EL (cell line): ENCODE measurements around the gene DGLUCY.
"Not testable (repeated sequence)": the region's sequence is repeated elsewhere in the genome, so short reads cannot be mapped to it uniquely, and the experiment has no call there.

Source experiments
- DNase-seq: peaks from one replicate; pipeline ENCODE4 v3.0.0-alpha.2; 2016

The DGLUCY gene

GRCh38 chr14:91264151-91265150 lies 150.6 kb downstream of the DGLUCY start:
- DNase-seq: no peak

DNA sequence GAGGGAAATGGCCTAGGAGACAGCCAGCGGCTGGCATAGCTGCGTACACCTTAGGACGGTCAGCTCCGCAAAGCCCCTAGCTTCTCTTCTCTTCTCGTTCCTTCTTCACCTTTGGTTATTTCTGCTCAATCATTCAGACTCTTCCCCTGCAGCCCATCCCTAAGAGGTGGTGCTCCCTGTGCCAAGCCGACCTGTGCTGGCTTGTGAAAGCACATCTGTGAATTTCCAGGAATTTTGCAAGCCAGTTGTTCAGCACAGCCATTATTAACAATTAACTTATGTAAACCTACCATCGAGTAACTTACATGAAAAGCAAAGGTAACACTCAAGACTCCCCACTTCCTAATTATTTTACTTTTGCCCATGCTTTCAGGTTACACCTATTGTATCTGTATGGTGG lies 151.5 kb downstream of the DGLUCY start:
- DNase-seq: no peak

DNA sequence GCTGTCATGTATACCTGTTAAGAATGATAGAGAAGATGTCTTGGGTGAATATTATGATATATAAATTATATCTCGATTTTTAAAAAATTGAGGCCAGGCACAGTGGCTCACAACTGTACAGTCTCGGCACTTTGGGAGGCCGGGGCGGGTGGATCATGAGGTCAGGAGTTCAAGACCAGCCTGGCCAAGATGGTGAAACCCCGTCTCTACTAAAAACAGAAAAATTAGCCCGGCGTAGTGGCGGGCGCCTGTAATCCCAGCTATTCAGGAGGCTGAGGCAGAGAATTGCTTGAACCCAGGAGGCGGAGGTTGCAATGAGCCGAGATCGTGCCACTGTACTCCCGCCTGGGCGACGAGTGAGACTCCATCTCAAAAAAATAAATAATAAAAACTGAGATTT lies 152.4 kb downstream of the DGLUCY start:
- DNase-seq: not testable (repeated sequence)

DNA sequence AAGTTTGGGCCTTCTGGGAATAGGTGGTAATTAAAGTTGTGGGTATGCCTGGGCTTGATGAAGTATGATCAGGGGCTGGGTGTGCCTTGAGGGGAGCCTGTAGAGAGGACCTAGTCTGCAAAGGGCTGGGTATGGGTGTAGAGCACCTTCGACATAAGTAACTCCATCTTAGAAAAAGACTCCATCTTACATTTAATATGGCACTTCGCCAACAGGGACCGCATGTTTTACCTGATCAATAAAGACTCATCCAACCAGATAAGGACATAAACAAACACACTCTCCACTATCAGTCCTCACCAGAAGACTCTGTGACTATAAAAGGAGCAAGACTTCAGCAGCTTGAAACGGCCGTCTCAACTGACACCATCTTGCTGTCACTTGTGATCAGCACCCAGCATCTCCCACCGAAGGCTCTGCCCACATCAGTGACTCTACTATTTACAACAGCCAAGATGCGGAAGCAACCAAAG lies 154.1 kb downstream of the DGLUCY start:
- DNase-seq: no peak

DNA sequence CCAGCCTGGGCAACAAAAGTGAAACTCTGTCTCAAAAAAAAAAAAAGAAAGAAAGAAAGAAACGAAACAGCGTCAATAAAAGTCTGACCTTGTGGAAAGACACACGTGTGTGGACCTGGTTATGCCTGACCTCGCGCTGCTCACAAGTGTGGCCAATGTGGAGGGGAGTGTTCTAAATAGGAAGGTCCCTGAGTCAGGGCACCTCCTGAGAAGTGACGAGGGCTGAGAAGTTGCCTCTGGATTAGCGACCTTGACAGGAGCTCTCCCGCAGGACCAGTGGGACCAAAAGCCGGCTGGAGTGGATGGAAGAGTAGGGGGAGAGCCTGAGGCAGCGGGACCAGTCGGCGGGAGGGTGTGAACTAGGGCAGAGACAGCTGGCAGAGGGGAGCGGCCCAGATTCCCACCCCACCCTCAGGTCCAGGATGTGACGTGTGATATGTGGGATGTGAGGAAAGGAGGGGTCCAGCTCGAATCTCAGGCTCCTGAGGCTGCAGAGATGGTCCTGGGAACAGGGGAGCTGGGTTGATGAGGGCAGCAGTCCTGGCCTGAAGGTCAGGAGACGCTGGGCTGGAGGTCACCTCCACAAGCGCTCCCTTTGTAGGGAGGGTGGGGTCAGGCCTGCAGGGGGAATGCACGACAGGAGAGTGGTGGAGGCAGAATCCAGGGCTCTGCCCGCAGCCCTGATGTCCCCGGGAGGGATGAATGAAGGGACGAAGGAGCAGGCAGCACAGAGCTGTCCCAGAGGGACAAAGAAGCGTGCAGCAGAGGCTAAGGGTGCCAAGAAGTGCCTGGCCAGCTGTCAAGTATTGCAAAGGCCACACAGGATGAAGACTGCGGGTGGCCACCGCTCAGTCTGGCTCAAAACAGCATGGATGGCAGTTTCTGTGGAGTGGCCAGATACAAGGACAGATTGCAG lies 155.5 kb downstream of the DGLUCY start:
- no peak for DNase-seq

DNA sequence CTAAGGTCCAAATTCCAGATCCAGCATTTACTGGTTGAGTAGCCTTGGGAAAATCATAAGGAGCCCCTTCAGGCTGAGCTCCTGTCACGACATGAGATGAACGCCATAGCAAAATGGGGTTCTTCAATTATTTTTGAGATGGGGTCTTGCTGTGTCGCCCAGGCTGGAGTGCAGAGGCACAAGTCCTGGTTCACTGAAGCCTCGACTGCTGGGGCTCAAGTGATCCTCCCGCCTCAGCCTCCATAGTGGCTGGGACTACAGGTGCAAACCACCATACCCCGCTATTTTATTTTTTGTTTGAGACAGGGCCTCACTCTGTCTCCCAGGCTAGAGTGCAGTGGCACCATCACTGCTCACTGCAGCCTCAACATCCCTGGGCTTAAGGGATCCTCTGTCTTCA lies 156.3 kb downstream of the DGLUCY start:
- DNase-seq: no peak

GRCh38 chr14:91270619-91271018 lies 156.7 kb downstream of the DGLUCY start:
- no peak for DNase-seq

GRCh38 chr14:91271639-91272038 lies 157.8 kb downstream of the DGLUCY start:
- no peak for DNase-seq

GRCh38 chr14:91272341-91273272 lies 158.7 kb downstream of the DGLUCY start:
- DNase-seq: no peak

DNA sequence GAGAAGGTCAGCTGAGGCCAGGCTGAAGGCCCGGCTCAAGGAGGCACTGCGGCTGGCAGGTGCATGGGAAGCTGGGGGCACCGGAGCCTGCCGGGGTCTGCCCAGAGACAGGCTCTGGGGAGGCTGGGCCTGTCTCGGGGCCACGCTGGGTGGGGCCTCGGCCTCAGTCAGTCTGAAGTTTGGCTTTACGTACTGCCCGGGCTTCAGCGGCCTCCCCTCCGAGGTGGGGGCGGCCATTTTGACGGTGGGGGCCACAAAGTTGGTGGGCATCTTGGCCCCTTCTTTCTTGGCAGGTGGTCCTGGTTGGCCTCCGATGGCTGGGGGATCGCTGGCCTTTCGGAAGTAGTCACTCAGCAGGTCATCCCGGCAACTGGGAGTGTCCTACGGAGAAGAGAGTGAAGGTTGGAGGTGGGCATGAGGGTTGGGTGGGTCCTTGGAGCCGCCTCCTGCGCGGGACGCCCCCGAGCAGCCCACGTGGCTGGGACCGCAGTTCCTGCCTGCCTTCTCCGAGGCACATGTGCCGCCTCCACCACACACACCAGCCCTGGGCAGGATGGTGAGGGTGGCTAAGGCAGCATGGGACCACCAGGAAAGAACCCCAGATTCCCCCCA lies 159.5 kb downstream of the DGLUCY start:
- no peak for DNase-seq

- DNase-seq: no peak
Observed at GRCh38 chr14:91273885-91274273, 160.0 kb downstream of the DGLUCY start.

DNA sequence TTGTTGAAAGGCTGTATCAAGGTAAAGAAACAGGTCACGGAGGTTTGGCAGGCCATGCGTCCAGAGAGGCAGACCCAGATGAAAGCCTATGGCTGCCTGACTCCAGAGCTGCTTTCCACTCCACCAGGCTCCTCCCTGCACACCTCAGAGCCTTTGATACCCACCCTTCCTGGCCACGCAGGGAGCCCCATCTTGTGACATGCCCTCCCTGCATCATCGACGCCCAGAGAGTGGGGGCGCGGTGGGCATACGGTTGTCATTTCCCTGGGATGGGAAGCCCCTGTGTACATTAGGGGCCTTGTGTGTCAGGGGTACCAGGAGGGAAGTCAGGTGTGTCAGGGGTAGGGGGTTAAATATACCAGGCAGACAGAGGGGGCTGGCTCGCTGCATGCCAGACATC lies 160.9 kb downstream of the DGLUCY start:
- DNase-seq: no peak
